ENCODE measurements around the gene RTN4R. TPM values are rescaled to one million over a fixed set of nuclear protein-coding genes. Genes with fewer than 3 reads are reported as not detected.
A peak's percentile ranks its signal among the peaks of the same experiment; 100 is the strongest.

The RTN4R gene
- total RNA-seq, 1 experiment from 2014 or later, result 12.2 TPM

GRCh38 chr22:20217563-20217962 lies 50.6 kb downstream of the RTN4R start:
- Histone ChIP-seq H3K9me3 (ENCODE audit: low read length) (no peaks in the 10 kb centered on the region), H3K27ac (ENCODE audit: low read length) (no peak overlapping the region), H3K4me2 (ENCODE audit: low read length) (no peak overlapping the region), H3K36me3 (ENCODE audit: low read depth, low read length) (no peaks in the 10 kb centered on the region), H3K9ac (ENCODE audit: low read length) (no peak overlapping the region), H2AFZ (ENCODE audit: low read length) (no peak overlapping the region), H3F3A (ENCODE audit: low read length, unreplicated experiment) (no peaks in the 10 kb centered on the region), H3K9me2 (replicated peaks; ENCODE audit: low read length) (no peaks in the 10 kb centered on the region), H4K20me1 (ENCODE audit: low read length) (no peaks in the 10 kb centered on the region), H3K27me3 (ENCODE audit: low read length) (no peaks in the 10 kb centered on the region), H3K4me1 (ENCODE audit: insufficient read depth, low read length) (no peaks in the 10 kb centered on the region), H3K79me2 (ENCODE audit: low read length) (no peaks in the 10 kb centered on the region), H3K4me3 (ENCODE audit: low read length) (no peak overlapping the region)
- CTCF ChIA-PET, result no interaction called here
- ATAC-seq (no peak), DNase-seq (no peak)
- TF ChIP-seq EZH2phosphoT487 (IDR thresholded peaks at IDR 0.05; ENCODE audit: borderline replicate concordance, low read length) (no peak), CTCF (conservative IDR thresholded peaks at IDR 0.05; ENCODE audit: low read depth, low read length) (no peak), EZH2 (IDR thresholded peaks at IDR 0.05; ENCODE audit: low read length, unreplicated experiment) (no peak)
- BruUV-seq (replicated peaks), result no TSS peak
- intact Hi-C loops (cut with micrococcal nuclease), result no loop called here
- POLR2A ChIA-PET (ENCODE audit: unreplicated experiment), result no interaction called here

GRCh38 chr22:20216863-20217499 lies 51.1 kb downstream of the RTN4R start:
- CTCF ChIA-PET, result no interaction called here
- intact Hi-C loops (cut with micrococcal nuclease), result no loop called here
- no peaks in the 10 kb centered on the region for H3K36me3 ChIP-seq (ENCODE audit: low read depth, low read length)

GRCh38 chr22:20215742-20216141 lies 52.4 kb downstream of the RTN4R start:
- H4K20me1 ChIP-seq (ENCODE audit: low read length), result no peaks in the 10 kb centered on the region
- CTCF ChIA-PET, result no interaction called here
- H3K27me3 ChIP-seq (ENCODE audit: low read length), result no peaks in the 10 kb centered on the region
- DNase-seq (no peak), ATAC-seq (no peak)
- H3K4me2 ChIP-seq (ENCODE audit: low read length), result no peak overlapping the region
- H3K9me2 ChIP-seq (replicated peaks; ENCODE audit: low read length), result no peaks in the 10 kb centered on the region
- no peaks in the 10 kb centered on the region for H3K9me3 ChIP-seq (ENCODE audit: low read length)
- H3K9ac ChIP-seq (ENCODE audit: low read length), result no peak overlapping the region
- BruUV-seq (replicated peaks), result no TSS peak
- no peaks in the 10 kb centered on the region for H3K79me2 ChIP-seq (ENCODE audit: low read length)
- H2AFZ ChIP-seq (ENCODE audit: low read length), result no peak overlapping the region
- TF ChIP-seq CTCF (conservative IDR thresholded peaks at IDR 0.05; ENCODE audit: low read depth, low read length) (no peak), EZH2 (IDR thresholded peaks at IDR 0.05; ENCODE audit: low read length, unreplicated experiment) (no peak), EZH2phosphoT487 (IDR thresholded peaks at IDR 0.05; ENCODE audit: borderline replicate concordance, low read length) (no peak)
- no peak overlapping the region for H3K27ac ChIP-seq (ENCODE audit: low read length)
- H3K36me3 ChIP-seq (ENCODE audit: low read depth, low read length), result no peaks in the 10 kb centered on the region
- POLR2A ChIA-PET (ENCODE audit: unreplicated experiment), result no interaction called here
- H3K4me1 ChIP-seq (ENCODE audit: insufficient read depth, low read length), result no peaks in the 10 kb centered on the region
- no peak overlapping the region for H3K4me3 ChIP-seq (ENCODE audit: low read length)
- intact Hi-C loops (cut with micrococcal nuclease), result no loop called here
- H3F3A ChIP-seq (ENCODE audit: low read length, unreplicated experiment), result no peaks in the 10 kb centered on the region

More at GRCh38 chr22:20216863-20217499, 51.1 kb downstream of the RTN4R start:
- Histone ChIP-seq H3K9ac (ENCODE audit: low read length) (no peak overlapping the region), H3K79me2 (ENCODE audit: low read length) (no peaks in the 10 kb centered on the region), H3K4me3 (ENCODE audit: low read length) (no peak overlapping the region), H3F3A (ENCODE audit: low read length, unreplicated experiment) (no peaks in the 10 kb centered on the region), H3K9me2 (replicated peaks; ENCODE audit: low read length) (no peaks in the 10 kb centered on the region), H3K4me1 (ENCODE audit: insufficient read depth, low read length) (no peaks in the 10 kb centered on the region), H3K27me3 (ENCODE audit: low read length) (no peaks in the 10 kb centered on the region), H4K20me1 (ENCODE audit: low read length) (no peaks in the 10 kb centered on the region), H2AFZ (ENCODE audit: low read length) (no peak overlapping the region), H3K9me3 (ENCODE audit: low read length) (no peaks in the 10 kb centered on the region), H3K27ac (ENCODE audit: low read length) (no peak overlapping the region), H3K4me2 (ENCODE audit: low read length) (no peak overlapping the region)
- no peak for TF ChIP-seq EZH2phosphoT487 (IDR thresholded peaks at IDR 0.05; ENCODE audit: borderline replicate concordance, low read length)
- ATAC-seq (peak; percentile 42; the same call in 1 of the 2 replicates), DNase-seq (peak; percentile 47)
- POLR2A ChIA-PET (ENCODE audit: unreplicated experiment), result no interaction called here
- no TSS peak for BruUV-seq (replicated peaks)

Measured in PC-3 (cell line).